Psoas muscle (tissue), 8 donors: ENCODE results near the gene STXBP5. TPM values are rescaled to one million over a fixed set of nuclear protein-coding genes. Genes with fewer than 3 reads are reported as not detected.

Experiments
- ATAC-seq, 4 donors: fragments of 200-7000 bp; cut with Tn5 transposase; one replicate each; pipeline ENCODE4 v1.9.1; 2020; ENCODE audit warnings: moderate library complexity in 3 of 4, mild to moderate bottlenecking in 2 of 4
- DNase-seq, 2 donors: peaks; one replicate each; pipeline ENCODE4 v3.0.0-alpha.2; 2020
- H3K27ac ChIP-seq: fragments of 200-600 bp; one replicate; pipeline ENCODE4 v1.8.0; 2022
- H3K27me3 ChIP-seq, 3 donors: fragments of 200-600 bp in 1 of 3; one replicate each; pipeline versions ENCODE4 v1.6.1 to v1.8.0; 2013 to 2022; ENCODE audit warnings: low read length in 2 of 3, mild to moderate bottlenecking in 2 of 3, moderate library complexity in 1 of 3; ENCODE audit not compliant: insufficient read depth in 3 of 3
- H3K36me3 ChIP-seq, 2 donors: fragments of 200-600 bp in 1 of 2; one replicate each; pipeline versions ENCODE4 v1.6.1 to v1.8.0; 2013 to 2022; ENCODE audit warnings: low read depth in 1 of 2, mild to moderate bottlenecking in 1 of 2, moderate library complexity in 1 of 2; ENCODE audit not compliant: insufficient read depth in 1 of 2
- H3K4me1 ChIP-seq: fragments of 200-600 bp; one replicate; pipeline ENCODE4 v1.8.0; 2022
- H3K4me3 ChIP-seq: fragments of 200-600 bp; one replicate; pipeline ENCODE4 v1.8.0; 2022; ENCODE audit warnings: mild to moderate bottlenecking
- H3K9me3 ChIP-seq: fragments of 200-600 bp; one replicate; pipeline ENCODE4 v1.8.0; 2022
- CTCF ChIP-seq: fragments of 200-600 bp; IDR thresholded peaks from one replicate; pipeline ENCODE4 v1.8.0; 2022; ENCODE audit warnings: antibody characterized with exemption
- WGBS, 3 donors: extraction: QIAGEN DNeasy Blood & Tissue Kit; methylation state at CpG; one replicate each; pipeline versions ENCODE4 v1.1.6 to v1.1.7; 2013; 5-methylcytosine and 5-hydroxymethylcytosine counted together
- intact Hi-C, 2 donors: fragments of 100-400 bp; cut with DNase I; formaldehyde crosslinking; loops; one replicate each; pipeline versions ENCODE4 v1.11.0 to v1.14.2; 2022
- polyA plus RNA-seq, 3 donors: library from polyadenylated mRNA; stranded (reverse); fragments of 200-250 nt; gene quantifications; one replicate each; pipeline ENCODE4 v1.2.3, GENCODE V29; 2013
- total RNA-seq, 4 donors: library from RNA; stranded (reverse); fragmentation: NEBNext Ultra II Directional in 2 of 4; extraction: Animal tissue kit (Norgen Biotek cat#: 25700) in 2 of 4; gene quantifications; one replicate each; pipeline versions ENCODE4 v1.2.1 to v1.2.4, GENCODE V29; 2021 to 2023
- donor health status: healthy with polysubstance abuse.
- donor health status: DM: no; HTN: no; CAD: no; lungs with moderate emphysema.
- donor health status: Bipolar disorder and iron deficiency.
- donor health status: healthy.
- donor health status: DM: yes; HTN: yes; CAD: no.
- donor health status: DM: no; HTN: no; CAD: no.
- donor health status: DM: no; HTN: no; CAD: no.
- donor health status: DM: yes; HTN: yes; CAD: no.

STXBP5 gene
- total and polyA plus RNA-seq, 7 donors: 4.1 to 20.0 (median 18.7) TPM

- Histone ChIP-seq H3K27me3 (no peaks in the 10 kb centered on the region), H3K4me1 (peaks cover 11% of the 10 kb centered on the region), H3K27ac (no peak overlapping the region), H3K36me3 (peaks cover 0 to 22% of the 10 kb centered on the region in 2 donors), H3K4me3 (no peak overlapping the region), H3K9me3 (no peaks in the 10 kb centered on the region)
- no peak for TF ChIP-seq CTCF
- intact Hi-C loops: loop anchor here (5.0 kb wide), 2 partner anchors 75 to 425 kb away; no protein-coding TSS in a partner anchor
- 96 to 98% (median 97%) methylated on average over 2 of the region's 2 CpGs for WGBS, 3 donors
- DNase-seq (no peak), ATAC-seq (no peak)
Observed at GRCh38 chr6:147281895-147282565, 77.8 kb downstream of the STXBP5 start.

GRCh38 chr6:147282566-147282959 lies 78.3 kb downstream of the STXBP5 start:
- Histone ChIP-seq H3K9me3 (no peaks in the 10 kb centered on the region), H3K4me3 (no peak overlapping the region), H3K27me3 (no peaks in the 10 kb centered on the region), H3K4me1 (peaks cover 11% of the 10 kb centered on the region), H3K27ac (no peak overlapping the region), H3K36me3 (peaks cover 0 to 22% of the 10 kb centered on the region in 2 donors)
- ATAC-seq: no peak
- WGBS, 3 donors: 78 to 84% (median 79%) methylated on average over 4 of the region's 4 CpGs
- intact Hi-C loops: loop anchor here (5.0 kb wide), 2 partner anchors 75 to 425 kb away; no protein-coding TSS in a partner anchor
- DNase-seq: no peak
- no peak for TF ChIP-seq CTCF

GRCh38 chr6:147283460-147283859 lies 79.2 kb downstream of the STXBP5 start:
- intact Hi-C loops: loop anchor here (5.0 kb wide), 2 partner anchors 76 to 426 kb away; no protein-coding TSS in a partner anchor
- Histone ChIP-seq H3K27ac (no peak overlapping the region), H3K4me1 (peaks cover 11% of the 10 kb centered on the region), H3K36me3 (peaks cover 0 to 13% of the 10 kb centered on the region in 2 donors), H3K27me3 (no peaks in the 10 kb centered on the region), H3K9me3 (no peaks in the 10 kb centered on the region), H3K4me3 (no peak overlapping the region)
- ATAC-seq: peak in 1 of 4 donors; percentile 15
- 58 to 66% (median 58%) methylated on average over 5 of the region's 5 CpGs for WGBS, 3 donors
- no peak for DNase-seq
- no peak for TF ChIP-seq CTCF

GRCh38 chr6:147285087-147285855 lies 81.1 kb downstream of the STXBP5 start:
- H3K27me3 ChIP-seq: no peaks in the 10 kb centered on the region
- ATAC-seq (peak in 2 of 4 donors; percentile 37 to 85), DNase-seq (no peak)
- intact Hi-C loops: loop anchor here in 1 of 2 donors (5.0 kb wide), 1 partner anchor 428 kb away; no protein-coding TSS in a partner anchor
- H3K4me1 ChIP-seq: peaks cover 11% of the 10 kb centered on the region
- 28 to 41% (median 30%) methylated on average over 3 of the region's 3 CpGs for WGBS, 3 donors
- H3K4me3 ChIP-seq: no peak overlapping the region
- TF ChIP-seq CTCF: peak; percentile 52
- no peaks in the 10 kb centered on the region for H3K36me3 ChIP-seq
- H3K27ac ChIP-seq: no peak overlapping the region
- H3K9me3 ChIP-seq: no peaks in the 10 kb centered on the region
